ENCODE data around the gene BZW2.

BZW2 gene

DNA sequence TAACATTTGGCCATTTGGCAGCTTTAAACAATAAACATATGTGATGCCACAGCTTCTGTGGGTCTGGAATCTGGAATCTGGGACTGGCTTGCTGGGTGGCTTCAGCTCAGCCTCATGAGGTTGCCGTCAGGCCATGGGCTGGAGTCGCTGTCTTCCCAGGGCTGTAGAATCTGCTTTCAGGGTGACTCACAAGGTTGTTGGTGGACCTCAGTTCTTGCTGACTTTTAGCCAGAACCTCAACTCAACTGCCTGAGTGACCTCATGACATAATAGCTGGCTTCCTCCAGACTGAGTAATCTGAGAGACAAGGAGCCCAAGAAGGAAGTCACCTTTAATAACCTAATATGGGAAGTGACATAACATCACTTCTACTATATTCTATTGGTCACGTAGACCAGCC, 63.0 kb downstream of the BZW2 start:
- no peak overlapping the region for H3K4me3 ChIP-seq (ENCODE audit: control insufficient read depth, low read depth, low read length)
- TF ChIP-seq, protein P1, sequence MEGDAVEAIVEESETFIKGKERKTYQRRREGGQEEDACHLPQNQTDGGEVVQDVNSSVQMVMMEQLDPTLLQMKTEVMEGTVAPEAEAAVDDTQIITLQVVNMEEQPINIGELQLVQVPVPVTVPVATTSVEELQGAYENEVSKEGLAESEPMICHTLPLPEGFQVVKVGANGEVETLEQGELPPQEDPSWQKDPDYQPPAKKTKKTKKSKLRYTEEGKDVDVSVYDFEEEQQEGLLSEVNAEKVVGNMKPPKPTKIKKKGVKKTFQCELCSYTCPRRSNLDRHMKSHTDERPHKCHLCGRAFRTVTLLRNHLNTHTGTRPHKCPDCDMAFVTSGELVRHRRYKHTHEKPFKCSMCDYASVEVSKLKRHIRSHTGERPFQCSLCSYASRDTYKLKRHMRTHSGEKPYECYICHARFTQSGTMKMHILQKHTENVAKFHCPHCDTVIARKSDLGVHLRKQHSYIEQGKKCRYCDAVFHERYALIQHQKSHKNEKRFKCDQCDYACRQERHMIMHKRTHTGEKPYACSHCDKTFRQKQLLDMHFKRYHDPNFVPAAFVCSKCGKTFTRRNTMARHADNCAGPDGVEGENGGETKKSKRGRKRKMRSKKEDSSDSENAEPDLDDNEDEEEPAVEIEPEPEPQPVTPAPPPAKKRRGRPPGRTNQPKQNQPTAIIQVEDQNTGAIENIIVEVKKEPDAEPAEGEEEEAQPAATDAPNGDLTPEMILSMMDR (conservative IDR thresholded peaks at IDR 0.05; ENCODE audit: control insufficient read depth, insufficient read depth, low read depth, low read length): no peak
- peak; percentile 98 for DNase-seq (ENCODE audit: low read depth)

DNA sequence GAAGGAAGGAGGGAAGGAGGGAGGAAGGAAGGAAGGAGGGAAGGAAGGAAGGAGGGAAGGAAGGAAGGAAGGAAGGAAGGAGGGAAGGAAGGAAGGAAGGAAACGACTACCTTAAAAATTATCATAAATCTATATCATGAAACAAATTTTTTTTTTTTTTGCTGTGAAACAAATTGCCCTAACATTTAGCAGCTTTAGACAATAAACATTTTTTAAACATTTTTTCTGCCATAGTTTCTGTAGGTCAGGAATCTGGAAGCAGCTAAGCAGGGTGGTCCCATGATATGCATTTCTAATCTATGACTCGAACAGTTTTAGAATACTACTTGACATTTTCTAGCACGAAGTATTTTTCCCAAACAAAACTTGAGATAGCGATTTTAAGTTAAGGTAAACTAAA, 64.7 kb downstream of the BZW2 start:
- TF ChIP-seq, protein P1 (conservative IDR thresholded peaks at IDR 0.05; ENCODE audit: control insufficient read depth, insufficient read depth, low read depth, low read length): no peak
- DNase-seq (ENCODE audit: low read depth): no peak
- no peak overlapping the region for H3K4me3 ChIP-seq (ENCODE audit: control insufficient read depth, low read depth, low read length)

DNA sequence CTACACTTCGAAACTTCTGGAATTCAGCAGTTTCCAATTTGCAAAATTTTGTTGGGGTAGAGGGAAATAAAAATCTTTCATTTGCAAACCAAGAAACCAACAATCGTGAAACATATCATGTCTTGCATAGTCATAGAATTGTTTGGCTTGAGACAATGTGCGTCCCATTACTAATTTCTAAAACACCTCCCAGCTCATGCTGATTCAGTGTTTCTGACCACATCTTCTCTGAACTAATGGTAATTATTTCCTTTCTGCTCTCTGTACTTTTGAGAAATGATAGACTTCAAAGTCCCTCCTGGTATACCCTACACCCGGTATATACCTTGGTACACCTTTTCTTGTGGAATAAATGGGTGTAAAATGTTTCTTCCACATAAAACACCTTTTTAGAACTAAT, 65.7 kb downstream of the BZW2 start:
- no peak overlapping the region for H3K4me3 ChIP-seq (ENCODE audit: control insufficient read depth, low read depth, low read length)
- DNase-seq (ENCODE audit: low read depth): peak; percentile 73
- TF ChIP-seq, protein P1 (conservative IDR thresholded peaks at IDR 0.05; ENCODE audit: control insufficient read depth, insufficient read depth, low read depth, low read length): no peak

DNA sequence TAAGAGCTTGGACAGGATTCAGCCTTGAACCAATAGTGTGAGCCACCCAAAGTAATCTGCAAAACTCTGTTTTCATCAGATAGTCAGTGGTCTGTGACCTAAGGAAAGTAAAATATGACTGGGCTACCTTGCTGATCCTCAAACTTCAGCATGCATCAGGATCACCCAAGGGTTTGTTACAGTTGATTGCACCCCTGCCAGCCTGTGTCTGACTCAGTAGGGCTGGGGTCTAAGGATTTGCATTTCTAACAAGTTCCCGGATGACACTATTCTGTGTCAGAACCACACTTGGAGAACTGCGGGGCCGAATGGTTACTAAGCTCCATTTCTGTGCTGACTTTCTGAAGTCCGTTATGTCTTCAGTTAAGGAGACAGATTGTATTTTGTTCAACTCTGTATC, 66.9 kb downstream of the BZW2 start:
- TF ChIP-seq, protein P1 (conservative IDR thresholded peaks at IDR 0.05; ENCODE audit: control insufficient read depth, insufficient read depth, low read depth, low read length): no peak
- peak; percentile 79 for DNase-seq (ENCODE audit: low read depth)

DNA sequence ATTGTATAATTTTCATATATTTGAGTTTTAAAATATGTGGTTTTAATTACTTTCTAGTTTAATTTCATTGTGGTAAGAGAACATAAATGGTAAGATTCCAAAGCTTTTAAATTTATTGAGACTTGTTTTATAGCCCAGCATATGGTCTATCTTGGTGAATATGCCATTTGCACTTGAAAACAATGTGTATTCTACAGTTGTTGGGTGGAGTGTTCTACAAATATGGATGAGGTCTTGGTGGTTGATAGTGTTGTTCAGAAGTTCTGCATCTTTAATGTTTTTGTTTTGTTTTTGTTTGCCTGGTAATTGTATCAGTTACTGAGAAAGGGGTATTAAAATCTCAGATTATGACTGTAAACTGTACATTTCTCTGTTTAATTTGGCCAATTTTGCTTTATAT, 69.9 kb downstream of the BZW2 start:
- no peak for DNase-seq (ENCODE audit: low read depth)
- no peak overlapping the region for H3K4me3 ChIP-seq (ENCODE audit: control insufficient read depth, low read depth, low read length)
- TF ChIP-seq, protein P1 (conservative IDR thresholded peaks at IDR 0.05; ENCODE audit: control insufficient read depth, insufficient read depth, low read depth, low read length): no peak

More for the DNA sequence above, 66.9 kb downstream of the BZW2 start:
- H3K4me3 ChIP-seq (ENCODE audit: control insufficient read depth, low read depth, low read length): no peak overlapping the region

DNA sequence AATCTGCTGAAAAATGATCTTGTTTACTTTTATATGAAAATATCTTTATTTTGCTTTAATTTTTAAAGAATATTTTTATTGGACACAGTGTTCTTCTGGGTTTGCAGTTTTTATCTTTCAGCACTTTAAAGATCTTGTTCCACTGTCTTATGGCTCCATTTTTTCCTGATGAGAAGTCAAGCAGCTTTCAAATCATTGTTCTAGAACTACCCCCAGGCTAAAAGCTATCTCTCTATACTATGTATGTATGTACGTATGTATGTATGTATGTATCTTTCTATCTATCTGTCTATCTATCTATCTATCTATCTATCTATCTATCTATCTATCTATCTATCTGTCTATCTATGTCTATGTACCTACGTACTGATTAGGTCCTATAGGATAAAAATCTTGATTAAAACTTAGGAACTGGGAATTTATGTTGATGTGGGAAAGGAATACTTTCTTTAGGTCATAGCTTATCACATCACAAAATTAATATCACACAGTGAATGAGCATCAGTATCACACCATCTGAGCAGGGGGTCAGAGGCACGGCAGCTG, 72.2 kb downstream of the BZW2 start:
- no peak for DNase-seq (ENCODE audit: low read depth)
- TF ChIP-seq, protein P1 (conservative IDR thresholded peaks at IDR 0.05; ENCODE audit: control insufficient read depth, insufficient read depth, low read depth, low read length): no peak
- H3K4me3 ChIP-seq (ENCODE audit: control insufficient read depth, low read depth, low read length): no peak overlapping the region

DNA sequence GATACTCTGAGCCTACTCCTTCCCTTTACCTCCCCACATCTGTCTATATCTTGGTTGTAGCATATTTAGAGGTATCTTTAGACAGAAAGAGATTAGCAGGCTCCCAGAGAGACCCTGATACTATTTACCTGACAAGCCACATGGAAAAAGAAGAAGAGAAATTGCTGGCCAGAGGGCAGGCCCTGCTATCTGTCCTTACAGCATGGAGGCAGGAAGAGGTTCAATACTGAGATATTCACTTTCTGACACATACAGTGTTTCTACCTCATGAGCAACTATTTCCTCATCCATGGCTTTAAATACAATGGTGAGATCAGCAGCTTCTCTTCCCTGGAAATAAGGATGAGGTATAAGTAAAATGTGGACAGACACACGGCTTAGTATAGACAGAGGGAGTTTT, 73.7 kb downstream of the BZW2 start:
- no peak overlapping the region for H3K4me3 ChIP-seq (ENCODE audit: control insufficient read depth, low read depth, low read length)
- TF ChIP-seq, protein P1 (conservative IDR thresholded peaks at IDR 0.05; ENCODE audit: control insufficient read depth, insufficient read depth, low read depth, low read length): no peak
- peak; percentile 29 for DNase-seq (ENCODE audit: low read depth)

Data from fibroblast of mammary gland (primary cell).